Right lobe of liver (tissue), 6 donors: ENCODE data around the gene BAIAP2. TPM values are rescaled to one million over a fixed set of nuclear protein-coding genes. Genes with fewer than 3 reads are reported as not detected.
A peak's percentile ranks its signal among the peaks of the same experiment; 100 is the strongest.
"Not testable (repeated sequence)": the region's sequence is repeated elsewhere in the genome, so short reads cannot be mapped to it uniquely, and the experiment has no call there.

Experiments used
- ATAC-seq, 4 donors: fragments of 200-7000 bp; cut with Tn5 transposase; one replicate each; pipeline ENCODE4 v1.9.1; 2020; ENCODE audit warnings: mild to moderate bottlenecking in 4 of 4, moderate library complexity in 4 of 4
- DNase-seq, 3 donors: peaks; one replicate each; pipeline ENCODE4 v3.0.0-alpha.2; 2020
- H3K27ac ChIP-seq, 3 donors: fragments of 200-600 bp; one replicate each; pipeline ENCODE4 v1.8.0; 2022
- H3K27me3 ChIP-seq, 2 donors: fragments of 200-600 bp; one replicate each; pipeline ENCODE4 v1.8.0; 2022
- H3K36me3 ChIP-seq, 4 donors: fragments of 200-600 bp; sonication (generic) in 1 of 4; one replicate each; pipeline versions ENCODE4 v1.5.1 to v1.8.0; 2017 to 2022; ENCODE audit warnings: control low read depth in 1 of 4
- H3K4me1 ChIP-seq, 4 donors: fragments of 200-600 bp; sonication (generic) in 1 of 4; one replicate each; pipeline versions ENCODE4 v1.5.1 to v1.8.0; 2017 to 2022; ENCODE audit warnings: control low read depth in 1 of 4
- H3K4me3 ChIP-seq, 3 donors: fragments of 200-600 bp; one replicate each; pipeline ENCODE4 v1.8.0; 2022
- H3K9me3 ChIP-seq, 4 donors: fragments of 200-600 bp; sonication (generic) in 1 of 4; one replicate each; pipeline versions ENCODE4 v1.5.1 to v1.8.0; 2017 to 2022; ENCODE audit warnings: control low read depth in 1 of 4
- CTCF ChIP-seq, 4 donors: fragments of 200-600 bp in 3 of 4; fragments of 450-650 bp in 1 of 4; IDR thresholded peaks; one replicate each; pipeline versions ENCODE4 v1.5.1 to v1.8.0; 2016 to 2022; ENCODE audit warnings: antibody characterized with exemption in 4 of 4, mild to moderate bottlenecking in 2 of 4
- POLR2A ChIP-seq: fragments of 450-650 bp; IDR thresholded peaks from one replicate; pipeline ENCODE4 v1.6.1; 2017; ENCODE audit warnings: antibody characterized with exemption, mild to moderate bottlenecking
- WGBS: methylation state at CpG from one replicate; pipeline ENCODE4 v1.1.6; 2018; ENCODE audit warnings: low coverage, low lambda C conversion rate; ENCODE audit not compliant: insufficient coverage; ENCODE audit errors: missing lambda C conversion rate; 5-methylcytosine and 5-hydroxymethylcytosine counted together
- intact Hi-C, 2 donors: fragments of 100-400 bp; cut with DNase I; formaldehyde crosslinking; loops; one replicate each; pipeline versions ENCODE4 v1.11.2 to v1.14.1; 2022
- total RNA-seq, 6 experiments: library from RNA; depleted of rRNA in 2 of 6; stranded (reverse); fragments of >200 nt in 2 of 6; fragmentation: NEBNext Ultra II Directional in 3 of 6; extraction: Animal tissue kit (Norgen Biotek cat#: 25700) in 3 of 6; gene quantifications; one replicate each; pipeline versions ENCODE4 v1.1.0 to v1.2.4, GENCODE V29; 2016 to 2023
- donor health status: DM: no; HTN: yes; CAD: no.
- donor health status: DM: no; HTN: no; CAD: no.
- donor health status: DM: no; HTN: no; CAD: no.
- donor health status: DM: no; HTN: yes; CAD: no.
- donor health status: DM: no; HTN: yes; CAD: no.

The BAIAP2 gene
- total RNA-seq, 6 experiments from 2014 or later = 46.6 to 139 (median 63.3) TPM

- 53% methylated on average over 4 of the region's 14 CpGs for WGBS
- ATAC-seq = peak; percentile 51 to 57 (median 56)
- H3K4me3 ChIP-seq = no peak overlapping the region
Observed at GRCh38 chr17:81150377-81151077, 115.6 kb downstream of the BAIAP2 start.

GRCh38 chr17:81151278-81151677 is 116.3 kb downstream of the BAIAP2 start:
- intact Hi-C loops = no loop called here
- Histone ChIP-seq H3K27me3 (no peaks in the 10 kb centered on the region), H3K36me3 (no peaks in the 10 kb centered on the region), H3K4me1 (no peaks in the 10 kb centered on the region), H3K9me3 (no peaks in the 10 kb centered on the region), H3K27ac (no peak overlapping the region), H3K4me3 (no peak overlapping the region)
- TF ChIP-seq POLR2A (no peak), CTCF (IDR thresholded peaks at IDR 0.05) (no peak)
- no peak for ATAC-seq
- WGBS = no CpG with 5 or more reads among the region's 13 CpGs
- peak in 1 of 3 donors; percentile 17 for DNase-seq

More at GRCh38 chr17:81150377-81151077, 115.6 kb downstream of the BAIAP2 start:
- DNase-seq = peak in 1 of 3 donors; percentile 53
- H3K27ac ChIP-seq = peak overlapping the region in 1 of 3 donors; percentile 29
- no peaks in the 10 kb centered on the region for H3K4me1 ChIP-seq
- H3K27me3 ChIP-seq = no peaks in the 10 kb centered on the region
- H3K36me3 ChIP-seq = no peaks in the 10 kb centered on the region
- intact Hi-C loops = no loop called here
- no peaks in the 10 kb centered on the region for H3K9me3 ChIP-seq
- TF ChIP-seq CTCF (IDR thresholded peaks at IDR 0.05) = no peak
- peak; percentile 29 for TF ChIP-seq POLR2A

- WGBS = 56% methylated on average over 5 of the region's 8 CpGs
- ATAC-seq (no peak), DNase-seq (no peak)
- no peak for TF ChIP-seq CTCF (IDR thresholded peaks at IDR 0.05)
- TF ChIP-seq POLR2A = no peak
- no peak overlapping the region for H3K4me3 ChIP-seq
- H3K9me3 ChIP-seq = no peaks in the 10 kb centered on the region
- no peaks in the 10 kb centered on the region for H3K27me3 ChIP-seq
- intact Hi-C loops = no loop called here
- no peaks in the 10 kb centered on the region for H3K36me3 ChIP-seq
- H3K4me1 ChIP-seq = no peaks in the 10 kb centered on the region
- H3K27ac ChIP-seq = no peak overlapping the region
Observed at GRCh38 chr17:81152288-81152828, 117.4 kb downstream of the BAIAP2 start.

GRCh38 chr17:81153340-81153803 is 118.4 kb downstream of the BAIAP2 start:
- intact Hi-C loops = no loop called here
- WGBS = 52% methylated on average over 9 of the region's 17 CpGs
- Histone ChIP-seq H3K4me3 (no peak overlapping the region), H3K9me3 (no peaks in the 10 kb centered on the region), H3K27ac (no peak overlapping the region), H3K27me3 (no peaks in the 10 kb centered on the region), H3K36me3 (no peaks in the 10 kb centered on the region), H3K4me1 (no peaks in the 10 kb centered on the region)
- TF ChIP-seq POLR2A = no peak
- no peak for TF ChIP-seq CTCF (IDR thresholded peaks at IDR 0.05)
- ATAC-seq = no peak
- DNase-seq = no peak

- 82% methylated on average over 7 of the region's 9 CpGs for WGBS
- H3K27ac ChIP-seq, H3K36me3 ChIP-seq, DNase-seq, ATAC-seq, H3K4me1 ChIP-seq, H3K4me3 ChIP-seq, H3K9me3 ChIP-seq, H3K27me3 ChIP-seq, intact Hi-C loops: not testable (repeated sequence)
Observed at GRCh38 chr17:81154016-81154415, 119.1 kb downstream of the BAIAP2 start.
